Measurements from ENCODE around the gene ANKAR.

DNA sequence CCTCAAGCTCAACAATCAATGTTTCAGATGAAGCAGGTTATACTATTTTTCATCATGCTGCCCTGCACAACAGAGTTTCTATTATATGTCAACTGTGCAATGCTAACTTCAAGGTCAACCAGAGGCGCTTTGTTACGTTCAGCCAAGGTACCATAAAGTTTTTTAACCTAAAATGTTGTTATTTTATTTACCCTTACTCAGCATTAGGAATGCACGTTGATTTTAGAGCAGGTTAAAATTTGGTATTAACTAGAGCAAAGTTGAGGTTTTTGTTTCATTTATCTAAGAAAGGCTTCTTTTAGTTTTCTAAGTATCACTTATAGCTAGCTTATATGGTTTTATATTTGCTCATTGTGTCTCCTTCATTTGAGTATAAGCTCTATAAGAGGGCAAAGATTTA is 21.8 kb downstream of the ANKAR start:
- TF ChIP-seq ELF1 (IDR thresholded peaks at IDR 0.05; ENCODE audit: borderline replicate concordance, low read depth) = no peak
- TF ChIP-seq, protein P1, sequence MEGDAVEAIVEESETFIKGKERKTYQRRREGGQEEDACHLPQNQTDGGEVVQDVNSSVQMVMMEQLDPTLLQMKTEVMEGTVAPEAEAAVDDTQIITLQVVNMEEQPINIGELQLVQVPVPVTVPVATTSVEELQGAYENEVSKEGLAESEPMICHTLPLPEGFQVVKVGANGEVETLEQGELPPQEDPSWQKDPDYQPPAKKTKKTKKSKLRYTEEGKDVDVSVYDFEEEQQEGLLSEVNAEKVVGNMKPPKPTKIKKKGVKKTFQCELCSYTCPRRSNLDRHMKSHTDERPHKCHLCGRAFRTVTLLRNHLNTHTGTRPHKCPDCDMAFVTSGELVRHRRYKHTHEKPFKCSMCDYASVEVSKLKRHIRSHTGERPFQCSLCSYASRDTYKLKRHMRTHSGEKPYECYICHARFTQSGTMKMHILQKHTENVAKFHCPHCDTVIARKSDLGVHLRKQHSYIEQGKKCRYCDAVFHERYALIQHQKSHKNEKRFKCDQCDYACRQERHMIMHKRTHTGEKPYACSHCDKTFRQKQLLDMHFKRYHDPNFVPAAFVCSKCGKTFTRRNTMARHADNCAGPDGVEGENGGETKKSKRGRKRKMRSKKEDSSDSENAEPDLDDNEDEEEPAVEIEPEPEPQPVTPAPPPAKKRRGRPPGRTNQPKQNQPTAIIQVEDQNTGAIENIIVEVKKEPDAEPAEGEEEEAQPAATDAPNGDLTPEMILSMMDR (IDR thresholded peaks at IDR 0.05 in 2 of 3, conservative IDR thresholded peaks at IDR 0.05 in 1 of 3; ENCODE audit: borderline replicate concordance in 1 of 3, insufficient read depth in 1 of 3, low read depth in 2 of 3, low read length in 2 of 3) = no peak
- TF ChIP-seq ZNF274 (IDR thresholded peaks at IDR 0.05; ENCODE audit: low read depth, low read length) = no peak
- TF ChIP-seq CEBPB (IDR thresholded peaks at IDR 0.05; ENCODE audit: low read depth) = no peak
- no peak for TF ChIP-seq EZH2phosphoT487 (IDR thresholded peaks at IDR 0.05; ENCODE audit: borderline replicate concordance)
- TF ChIP-seq EZH2 (IDR thresholded peaks at IDR 0.05) = no peak
